ENCODE results near the gene GOLGA8A.
"Not testable (repeated sequence)": the region's sequence is repeated elsewhere in the genome, so short reads cannot be mapped to it uniquely, and the experiment has no call there.

The GOLGA8A gene

GRCh38 chr15:34437687-34438086 is at the start of gene GOLGA8A:
GOLGA8A (minus strand) TSS chr15:34437808; CDS start chr15:34389691, 48,117 bp downstream.
- DNase-seq: peak; percentile 90

GRCh38 chr15:34483644-34484043 is 46.0 kb upstream of the GOLGA8A start:
- peak; percentile 12 for DNase-seq

- DNase-seq: no peak
Observed at GRCh38 chr15:34481370-34481769, 43.8 kb upstream of the GOLGA8A start.

GRCh38 chr15:34473840-34474239 is 36.2 kb upstream of the GOLGA8A start:
- no peak for DNase-seq

GRCh38 chr15:34472947-34473346 is 35.3 kb upstream of the GOLGA8A start:
- DNase-seq: no peak

GRCh38 chr15:34470892-34471291 is 33.3 kb upstream of the GOLGA8A start:
- no peak for DNase-seq

- DNase-seq: peak; percentile 30
Observed at GRCh38 chr15:34470091-34470490, 32.5 kb upstream of the GOLGA8A start.

- DNase-seq: no peak
Observed at GRCh38 chr15:34461730-34462129, 24.1 kb upstream of the GOLGA8A start.

- DNase-seq: no peak
Observed at GRCh38 chr15:34460451-34460850, 22.8 kb upstream of the GOLGA8A start.

GRCh38 chr15:34456658-34457057 is 19.1 kb upstream of the GOLGA8A start:
- no peak for DNase-seq

GRCh38 chr15:34442891-34443290 is 5.3 kb upstream of the GOLGA8A start:
- DNase-seq: no peak

- no peak for DNase-seq
Observed at GRCh38 chr15:34439878-34440277, 2.3 kb upstream of the GOLGA8A start.

GRCh38 chr15:34436956-34437442 is 609 bp downstream of the GOLGA8A start:
- DNase-seq: peak; percentile 53

GRCh38 chr15:34436126-34436955 is 1.3 kb downstream of the GOLGA8A start:
- peak; percentile 37 for DNase-seq

- no peak for DNase-seq
Observed at GRCh38 chr15:34435658-34436057, 1.9 kb downstream of the GOLGA8A start.

- DNase-seq: no peak
Observed at GRCh38 chr15:34434627-34435305, 2.8 kb downstream of the GOLGA8A start.

GRCh38 chr15:34433956-34434626 is 3.5 kb downstream of the GOLGA8A start:
- not testable (repeated sequence) for DNase-seq

- not testable (repeated sequence) for DNase-seq
Observed at GRCh38 chr15:34430642-34431041, 7.0 kb downstream of the GOLGA8A start.

GRCh38 chr15:34423425-34424090 is 14.1 kb downstream of the GOLGA8A start:
- not testable (repeated sequence) for DNase-seq

GRCh38 chr15:34420953-34421352 is 16.7 kb downstream of the GOLGA8A start:
- not testable (repeated sequence) for DNase-seq

GRCh38 chr15:34418435-34418834 is 19.2 kb downstream of the GOLGA8A start:
- not testable (repeated sequence) for DNase-seq

- not testable (repeated sequence) for DNase-seq
Observed at GRCh38 chr15:34409511-34409910, 28.1 kb downstream of the GOLGA8A start.

GRCh38 chr15:34408973-34409372 is 28.6 kb downstream of the GOLGA8A start:
- DNase-seq: not testable (repeated sequence)

Data from activated CD4-positive, alpha-beta T cell treated with anti-CD3 and anti-CD28 coated beads, Interleukin-2, amount 50 U/mL, for 16 hours (primary cell).